HG03520 (cell line): ENCODE results near the gene PIP5K1B.

Experiments
- ATAC-seq: cut with Tn5 transposase; IDR thresholded peaks from one replicate; pipeline ENCODE4 v1.9.1; 2021; ENCODE audit warnings: mild to moderate bottlenecking, moderate library complexity; ENCODE audit not compliant: unreplicated experiment

PIP5K1B gene

GRCh38 chr9:68769852-68770251 is 64.8 kb downstream of the PIP5K1B start:
- ATAC-seq, result no peak

GRCh38 chr9:68771376-68771775 is 66.3 kb downstream of the PIP5K1B start:
- no peak for ATAC-seq

- no peak for ATAC-seq
Observed at GRCh38 chr9:68775003-68775730, 70.1 kb downstream of the PIP5K1B start.

GRCh38 chr9:68777070-68777763 is 72.2 kb downstream of the PIP5K1B start:
- no peak for ATAC-seq

GRCh38 chr9:68778635-68779034 is 73.6 kb downstream of the PIP5K1B start:
- ATAC-seq, result no peak

- peak; percentile 71 for ATAC-seq
Observed at GRCh38 chr9:68779558-68780379, 74.7 kb downstream of the PIP5K1B start.

- ATAC-seq, result no peak
Observed at GRCh38 chr9:68780380-68780712, 75.3 kb downstream of the PIP5K1B start.

- no peak for ATAC-seq
Observed at GRCh38 chr9:68780720-68781119, 75.7 kb downstream of the PIP5K1B start.

GRCh38 chr9:68781928-68782327 is 76.9 kb downstream of the PIP5K1B start:
- ATAC-seq, result no peak

- no peak for ATAC-seq
Observed at GRCh38 chr9:68782546-68782945, 77.5 kb downstream of the PIP5K1B start.

GRCh38 chr9:68785965-68786364 is 80.9 kb downstream of the PIP5K1B start:
- no peak for ATAC-seq

- no peak for ATAC-seq
Observed at GRCh38 chr9:68791169-68791568, 86.1 kb downstream of the PIP5K1B start.

- no peak for ATAC-seq
Observed at GRCh38 chr9:68793605-68794343, 88.7 kb downstream of the PIP5K1B start.

- no peak for ATAC-seq
Observed at GRCh38 chr9:68794898-68795297, 89.9 kb downstream of the PIP5K1B start.

- no peak for ATAC-seq
Observed at GRCh38 chr9:68795411-68795810, 90.4 kb downstream of the PIP5K1B start.

GRCh38 chr9:68797116-68797515 is 92.1 kb downstream of the PIP5K1B start:
- no peak for ATAC-seq

- ATAC-seq, result no peak
Observed at GRCh38 chr9:68798423-68798822, 93.4 kb downstream of the PIP5K1B start.

GRCh38 chr9:68800836-68801235 is 95.8 kb downstream of the PIP5K1B start:
- ATAC-seq, result no peak

- ATAC-seq, result peak; percentile 97
Observed at GRCh38 chr9:68802525-68803015, 97.5 kb downstream of the PIP5K1B start.

- ATAC-seq, result no peak
Observed at GRCh38 chr9:68804911-68805889, 100.2 kb downstream of the PIP5K1B start.
